ENCODE results near the gene FTL.

FTL gene

DNA sequence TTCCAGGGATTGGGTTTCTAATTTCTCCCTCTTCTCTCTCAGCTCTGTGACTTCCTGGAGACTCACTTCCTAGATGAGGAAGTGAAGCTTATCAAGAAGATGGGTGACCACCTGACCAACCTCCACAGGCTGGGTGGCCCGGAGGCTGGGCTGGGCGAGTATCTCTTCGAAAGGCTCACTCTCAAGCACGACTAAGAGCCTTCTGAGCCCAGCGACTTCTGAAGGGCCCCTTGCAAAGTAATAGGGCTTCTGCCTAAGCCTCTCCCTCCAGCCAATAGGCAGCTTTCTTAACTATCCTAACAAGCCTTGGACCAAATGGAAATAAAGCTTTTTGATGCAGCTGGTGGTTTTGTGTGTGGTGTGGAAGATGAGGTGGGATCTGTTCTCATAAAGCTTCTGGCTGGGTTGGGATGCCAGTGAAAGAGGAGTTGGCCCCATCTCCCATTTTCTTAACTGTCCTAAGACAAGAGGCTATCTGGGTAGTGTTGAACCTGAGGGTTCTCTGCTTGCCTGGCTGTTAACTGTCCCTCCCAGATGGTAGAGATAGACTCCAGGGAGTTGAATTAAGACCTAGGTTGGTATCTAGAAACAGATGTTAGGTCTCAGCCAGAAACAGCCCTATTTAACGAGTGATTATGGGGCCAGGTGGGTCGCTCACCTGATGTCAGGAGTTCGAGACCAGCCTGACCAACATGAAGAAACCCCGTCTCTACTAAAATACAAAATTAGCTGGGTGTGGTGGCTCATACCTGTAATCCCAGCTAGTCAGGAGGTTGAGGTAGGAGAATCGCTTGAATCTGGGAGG, 1.6 kb downstream of the FTL start:
- no peak for DNase-seq

DNA sequence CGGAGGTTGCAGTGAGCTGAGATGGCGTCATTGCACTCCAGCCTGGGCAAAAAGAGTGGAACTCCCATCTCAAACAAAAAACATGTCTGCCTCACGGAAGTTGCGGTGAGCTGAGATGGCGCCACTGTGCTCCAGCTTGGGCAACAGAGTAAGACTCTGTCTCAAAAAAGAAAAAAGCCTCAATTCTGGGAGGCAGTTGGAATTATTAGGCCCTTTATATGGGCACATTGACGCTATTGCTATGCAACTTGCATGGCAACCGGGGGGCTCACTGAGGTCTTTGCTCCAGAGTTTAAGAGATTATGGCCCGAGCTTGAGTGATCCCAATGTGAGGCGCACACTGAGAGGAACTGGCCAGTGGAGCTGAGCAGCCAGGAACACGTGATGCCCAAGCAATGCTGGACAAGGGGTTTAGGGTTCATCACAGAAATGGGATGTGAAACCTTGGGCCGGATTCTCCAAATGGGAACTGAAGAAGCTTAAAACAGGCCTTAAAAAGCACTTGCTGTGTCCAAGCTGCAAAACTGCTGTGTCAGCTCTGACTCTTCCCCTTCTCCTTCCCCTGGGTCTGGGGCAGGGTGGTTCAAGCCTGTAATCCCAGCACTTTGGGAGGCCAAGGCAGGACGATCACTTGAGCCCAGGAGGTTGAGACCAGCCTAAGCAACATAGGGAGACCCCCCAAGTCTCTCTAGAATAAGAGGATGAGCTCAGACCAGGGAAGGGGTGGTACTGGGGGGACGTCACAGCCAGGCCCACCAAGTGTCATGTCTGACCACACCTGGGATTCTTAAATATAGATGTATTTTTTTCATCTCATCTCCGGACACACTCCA, 2.5 kb downstream of the FTL start:
- peak; percentile 57 for DNase-seq

DNA sequence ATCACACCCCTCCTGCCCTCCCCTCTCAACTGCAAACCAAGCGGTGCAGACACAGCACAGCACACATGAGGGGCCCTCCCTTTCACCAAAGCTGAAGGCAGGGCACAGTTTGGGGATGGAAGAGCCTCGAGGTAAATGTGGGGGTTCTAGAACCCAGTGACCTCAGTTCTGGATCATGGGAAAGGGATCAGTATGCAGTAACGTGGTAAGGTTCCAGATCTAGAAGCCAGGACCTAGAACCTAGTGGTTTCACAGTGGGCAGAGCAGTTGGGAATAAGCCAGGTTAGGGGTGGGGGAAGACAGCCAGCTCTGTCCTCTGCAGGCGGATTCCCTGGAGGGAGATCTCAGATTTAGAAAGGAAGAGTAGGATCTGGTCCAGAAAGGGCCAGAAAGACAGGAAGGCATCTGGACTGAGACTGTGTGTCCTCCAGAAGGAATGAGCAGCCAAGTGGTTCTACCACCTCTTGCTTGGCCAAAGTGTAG, 3.1 kb downstream of the FTL start:
- no peak for DNase-seq

DNA sequence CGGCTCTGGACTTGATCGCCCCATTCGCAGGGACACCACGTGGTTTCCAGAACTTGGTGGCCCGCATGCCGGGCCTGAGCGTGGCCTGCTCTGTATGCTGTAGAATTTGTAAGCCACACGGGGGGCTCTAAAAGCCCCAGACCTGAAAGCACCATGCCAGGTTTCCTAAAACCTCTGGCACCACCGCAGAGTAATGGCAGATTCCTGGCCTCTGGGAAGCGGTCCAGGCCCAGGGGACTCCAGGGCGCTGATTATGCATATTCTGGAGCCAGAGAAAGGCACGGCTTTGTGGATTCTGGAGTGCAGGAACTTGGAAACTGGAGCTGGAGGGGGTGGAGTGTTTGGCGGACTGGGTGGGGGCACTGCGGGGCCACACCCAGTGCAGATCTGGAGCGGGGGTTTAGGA, 3.7 kb downstream of the FTL start:
- DNase-seq, result no peak

DNA sequence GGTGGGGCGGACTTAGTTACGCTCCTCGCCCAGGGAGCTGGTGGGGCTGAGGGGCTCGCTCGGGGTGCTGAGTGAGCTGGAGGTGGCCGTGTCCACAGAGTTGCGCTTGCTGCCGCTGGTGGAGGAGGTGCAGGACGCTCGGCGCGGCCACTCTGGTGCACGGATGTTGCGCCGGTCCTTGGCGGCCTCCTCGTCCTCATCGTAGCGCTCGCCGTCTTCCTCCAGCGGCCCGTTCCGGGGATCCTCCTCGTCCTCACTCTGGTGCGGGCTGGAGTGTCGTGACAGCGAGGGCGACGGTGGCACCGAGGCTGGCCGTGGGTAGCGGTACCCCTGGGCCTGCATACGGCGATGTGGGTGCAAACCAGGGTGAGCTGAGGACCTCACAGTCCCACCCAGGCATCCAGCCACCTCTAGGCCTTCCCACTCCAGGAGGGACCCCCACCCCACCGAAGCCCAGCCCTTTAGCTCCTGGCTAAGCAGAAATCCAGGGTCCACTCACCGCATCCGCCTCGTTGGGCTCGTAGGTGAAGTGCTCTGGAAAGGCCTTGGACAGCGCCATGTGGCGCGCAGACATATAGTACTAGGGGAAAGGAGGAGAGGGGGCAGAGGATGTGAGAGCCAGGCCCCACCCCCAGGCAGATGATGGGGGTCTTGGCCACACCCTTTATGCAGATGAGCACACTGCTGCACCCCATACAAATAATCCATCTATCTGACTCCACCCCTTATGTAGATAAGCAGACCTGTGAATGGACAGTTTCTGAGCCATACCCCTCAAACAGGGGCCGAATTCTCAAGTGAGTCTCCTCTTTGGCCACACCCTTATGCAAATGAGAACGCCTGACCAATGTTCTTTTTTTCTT, 4.4 kb downstream of the FTL start:
- no peak for DNase-seq

DNA sequence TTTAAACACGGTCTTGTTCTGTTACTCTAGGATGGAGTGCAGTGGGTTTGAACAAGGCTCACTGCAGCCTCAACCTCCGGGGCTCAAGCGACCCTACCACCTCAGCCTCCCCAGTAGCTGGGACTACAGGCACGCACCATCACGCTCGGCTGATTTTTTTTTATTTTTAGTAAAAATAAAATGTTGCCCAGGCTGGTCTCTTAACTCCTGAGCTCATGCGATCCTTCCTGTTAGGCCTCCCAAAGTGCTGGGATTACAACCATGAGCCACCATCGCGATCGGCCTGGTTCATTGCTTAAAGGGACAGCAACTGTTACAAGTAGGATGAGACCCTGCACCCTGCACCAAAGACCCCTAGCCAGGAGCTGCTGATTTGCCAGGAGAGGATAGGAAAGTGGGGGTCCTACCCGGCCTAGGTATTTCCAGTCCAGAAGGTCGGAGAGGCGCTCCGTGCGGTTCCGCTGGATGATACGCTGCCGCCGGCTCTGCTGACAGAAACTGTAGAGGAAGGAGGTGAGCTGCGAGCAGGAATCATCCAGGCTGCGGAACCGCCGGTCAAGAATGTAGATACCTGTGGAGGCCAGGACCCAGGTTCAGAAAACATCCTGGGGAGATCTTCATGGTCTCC, 5.1 kb downstream of the FTL start:
- no peak for DNase-seq

DNA sequence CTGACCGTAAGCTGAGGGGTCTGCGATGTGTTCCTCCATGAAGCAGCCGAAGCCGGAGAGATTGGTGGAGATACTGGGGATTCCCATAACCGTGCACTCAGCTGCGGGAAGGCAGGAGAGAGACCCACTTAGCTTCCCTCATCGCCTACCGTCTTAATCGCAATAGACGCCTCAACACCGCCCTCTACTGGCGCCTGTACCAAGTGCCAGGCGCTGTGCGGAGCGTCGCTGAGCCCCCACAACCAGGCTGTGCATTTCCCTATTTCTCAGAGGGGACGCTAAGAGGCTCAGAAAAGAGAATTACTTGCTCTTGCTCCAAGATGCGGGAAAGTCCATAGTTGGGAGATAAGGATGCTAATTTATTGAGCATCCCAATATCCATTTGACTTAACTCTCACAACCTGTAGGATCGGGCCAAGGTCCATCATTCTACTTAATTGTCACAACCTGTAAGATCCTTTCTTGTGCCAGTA, 5.8 kb downstream of the FTL start:
- DNase-seq, result peak; percentile 77

DNA sequence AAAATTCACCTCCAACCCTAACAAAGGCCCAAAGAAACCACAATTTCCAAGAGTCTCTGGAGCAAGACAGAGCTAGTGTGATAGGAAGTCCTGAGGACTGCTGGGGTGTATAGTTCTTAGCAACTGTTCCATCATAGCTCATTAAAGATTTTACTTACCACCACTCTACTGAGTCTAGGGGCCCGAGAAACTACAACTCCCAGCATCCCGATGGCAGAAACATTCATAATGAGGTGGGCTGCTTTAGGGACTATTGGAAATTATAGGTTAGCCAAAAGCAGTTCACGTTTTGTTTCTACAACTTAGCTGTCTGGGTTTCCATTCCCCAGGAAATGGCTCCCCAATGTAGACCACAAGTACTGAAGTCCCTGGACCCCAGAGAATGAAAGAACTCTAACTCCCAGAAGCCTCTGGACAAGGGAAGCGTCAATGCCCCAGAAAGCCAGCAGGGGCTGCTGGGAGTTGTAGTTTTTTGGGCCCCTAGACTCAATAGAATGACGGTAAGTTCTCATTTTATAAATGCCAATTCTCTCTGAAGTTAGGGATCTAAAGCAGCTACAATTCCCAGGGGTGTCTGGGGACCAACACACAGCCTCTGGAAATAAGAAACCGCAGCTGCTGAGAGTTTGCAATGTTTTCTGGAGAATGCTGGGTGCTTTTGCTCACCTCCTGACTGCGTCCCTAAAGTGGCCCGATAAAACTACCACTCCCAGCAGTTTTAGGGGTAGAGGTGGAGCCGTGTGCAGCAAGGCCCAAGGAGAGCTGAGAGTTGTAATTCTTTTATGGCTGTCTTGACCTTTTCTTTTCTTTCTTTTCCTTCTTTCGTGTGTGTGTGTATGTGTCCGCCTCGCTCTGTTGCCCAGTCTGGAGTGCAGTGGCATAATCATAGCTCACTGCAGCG, 11.1 kb downstream of the FTL start:
- DNase-seq, result no peak

DNA sequence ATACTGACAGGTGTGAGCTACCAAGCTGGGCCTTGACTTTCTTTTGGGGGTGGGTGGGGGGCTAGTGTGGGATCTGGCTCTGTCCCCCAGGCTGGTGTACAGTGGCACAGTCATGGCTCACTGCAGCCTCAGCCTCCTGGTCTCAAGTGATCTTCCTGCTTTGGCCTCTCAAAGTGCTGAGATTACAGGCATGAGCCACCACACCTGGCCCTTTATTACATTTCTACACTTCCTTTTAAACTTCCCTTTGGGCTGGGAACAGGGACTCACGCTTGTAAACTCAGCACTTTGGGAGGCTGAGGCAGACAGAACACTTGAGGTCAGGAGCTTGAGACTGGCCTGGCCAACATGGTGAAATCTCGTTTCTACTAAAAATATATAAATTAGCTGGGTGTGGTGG, 12.0 kb downstream of the FTL start:
- DNase-seq, result no peak

DNA sequence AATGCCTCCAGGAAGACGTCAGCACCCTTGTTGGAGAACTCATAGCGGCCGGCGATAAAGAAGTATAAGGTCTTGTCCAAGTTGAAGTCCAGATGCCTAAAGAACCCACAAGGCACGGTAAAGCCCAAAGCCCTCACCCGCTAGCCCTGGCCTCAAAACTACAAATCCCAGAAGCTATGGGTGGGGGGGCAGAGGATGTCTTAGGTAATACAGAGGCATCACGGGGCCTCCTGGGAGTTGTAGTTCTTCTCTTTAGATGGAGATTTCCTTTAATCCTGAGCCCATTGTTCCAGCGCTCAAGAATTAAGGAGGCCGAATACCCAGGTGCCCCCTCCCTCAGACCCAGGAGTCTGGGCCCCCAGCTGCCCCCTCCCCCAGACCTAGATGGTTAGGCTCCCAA, 17.2 kb downstream of the FTL start:
- DNase-seq, result no peak

DNA sequence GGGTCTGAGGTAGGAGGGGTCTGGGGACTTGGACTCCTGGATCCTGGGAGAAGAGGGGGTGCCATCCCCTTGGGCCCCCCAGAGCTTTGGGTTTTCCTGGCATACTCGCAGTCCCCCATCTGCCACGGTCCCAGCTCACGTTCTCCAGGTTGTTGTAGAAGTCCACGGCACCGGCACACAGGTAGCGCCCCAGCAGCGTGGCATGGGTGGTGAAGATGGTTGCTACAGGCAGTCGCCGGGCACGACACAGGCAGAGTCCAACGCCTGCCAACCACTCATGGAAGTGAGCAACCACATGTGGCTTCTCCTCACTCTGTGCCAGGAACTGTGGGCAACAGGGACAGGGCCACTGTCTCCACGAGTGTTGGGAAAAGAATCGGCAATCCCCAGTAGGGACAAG, 20.6 kb downstream of the FTL start:
- DNase-seq, result no peak

DNA sequence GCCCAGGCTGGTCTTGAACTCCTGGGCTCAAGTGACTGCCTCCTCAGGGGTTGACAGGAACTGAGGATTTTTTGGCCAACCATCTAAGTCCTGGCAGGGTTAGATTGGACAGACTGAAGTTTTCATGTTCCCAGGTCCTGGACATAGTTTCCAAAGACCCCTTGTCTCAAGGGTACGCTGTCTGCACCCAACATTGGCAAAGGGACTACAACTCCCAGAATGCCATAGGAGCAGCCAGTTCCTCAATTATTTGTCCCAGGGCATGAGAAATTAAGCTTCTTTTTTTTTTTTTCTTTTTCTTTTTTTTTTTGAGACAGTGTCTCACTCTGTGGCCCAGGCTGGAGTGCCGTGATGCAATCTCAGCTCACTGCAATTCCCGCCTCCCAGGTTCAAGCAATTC, 21.1 kb downstream of the FTL start:
- no peak for DNase-seq

DNA sequence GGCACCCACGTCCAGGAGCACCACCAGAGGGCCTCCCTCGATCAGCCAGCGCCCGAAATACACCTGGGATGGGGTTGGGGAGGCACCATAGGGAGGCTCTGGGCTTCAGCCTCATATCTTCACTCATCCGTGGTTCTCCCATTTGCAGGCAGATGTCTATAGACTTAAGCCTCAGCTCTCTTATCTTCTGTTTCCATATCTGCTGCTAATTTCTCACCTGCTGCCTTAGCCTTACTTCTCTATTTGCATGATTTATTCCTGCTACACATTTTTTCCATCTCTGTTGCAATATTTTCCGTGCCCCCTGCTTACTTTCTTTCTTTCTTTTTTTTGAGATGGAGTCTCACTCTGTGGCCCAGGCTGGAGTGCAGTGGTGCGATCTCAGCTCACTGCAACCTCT, 22.2 kb downstream of the FTL start:
- DNase-seq, result no peak

DNA sequence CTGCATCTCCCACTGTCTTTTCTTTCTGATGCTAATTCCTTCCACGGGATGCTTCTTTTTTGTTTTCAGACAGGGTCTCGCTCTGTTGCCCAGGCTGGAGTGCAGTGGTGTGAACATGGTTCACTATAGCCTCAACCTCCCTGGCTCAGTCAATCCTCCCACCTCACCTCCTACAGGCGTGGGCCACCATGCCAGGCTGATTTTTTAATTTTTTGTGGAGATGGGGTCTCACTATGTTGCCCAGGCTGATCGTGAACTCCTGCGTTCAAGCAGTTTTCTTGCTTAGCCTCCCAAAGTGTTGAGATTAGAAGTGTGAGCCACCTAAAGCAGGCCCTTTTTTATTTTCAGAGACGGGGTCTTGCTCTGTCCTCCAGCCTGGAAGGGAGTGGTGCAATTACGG, 23.2 kb downstream of the FTL start:
- DNase-seq, result no peak

DNA sequence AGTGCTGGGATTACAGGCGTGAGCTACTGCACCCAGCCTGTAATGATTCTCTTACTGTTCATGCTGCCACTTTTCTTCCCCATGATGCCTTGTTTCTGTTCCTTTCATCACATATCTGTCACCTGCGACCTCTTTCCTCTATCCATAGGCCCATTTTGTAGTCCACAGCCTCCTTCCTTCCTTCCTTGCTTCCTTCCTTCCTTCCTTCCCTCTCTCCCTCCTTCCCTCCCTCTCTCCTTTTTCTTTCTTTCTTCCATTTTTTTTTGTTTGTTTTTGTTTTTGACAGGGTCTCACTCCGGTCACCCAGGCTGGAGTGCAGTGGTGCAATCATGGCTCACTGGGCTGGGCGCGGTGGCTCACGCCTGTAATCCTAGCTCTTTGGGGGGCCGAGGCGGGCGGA, 23.8 kb downstream of the FTL start:
- DNase-seq, result no peak

DNA sequence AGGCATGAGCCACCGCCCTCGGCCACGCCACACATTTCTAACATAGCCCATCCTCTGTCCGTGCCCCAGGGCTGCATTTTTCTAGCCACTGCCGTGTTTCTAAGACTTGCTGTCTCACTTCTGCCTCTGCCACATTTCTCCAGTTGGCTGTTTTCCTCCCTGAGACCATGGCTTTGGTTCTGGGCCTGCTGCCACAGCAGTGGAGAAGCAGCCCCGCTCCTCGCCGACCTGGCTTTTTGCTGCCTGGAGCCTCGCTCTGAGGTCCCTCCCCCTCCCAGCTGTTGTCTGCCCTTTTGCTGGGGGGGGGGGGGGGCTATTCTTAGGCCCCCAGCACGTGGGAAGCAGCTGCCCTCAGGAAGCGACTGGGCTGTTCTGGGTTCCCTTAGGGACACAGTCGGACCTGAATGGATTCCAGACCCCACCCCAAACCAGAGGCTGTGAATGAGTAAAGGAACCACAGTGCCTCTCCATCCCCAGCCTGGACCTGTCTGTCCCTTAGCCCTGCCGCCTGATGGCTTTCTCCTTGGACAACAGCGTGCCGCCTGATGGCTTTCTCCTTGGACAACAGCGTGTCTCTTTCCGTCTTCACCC, 24.7 kb downstream of the FTL start:
- peak; percentile 31 for DNase-seq

DNA sequence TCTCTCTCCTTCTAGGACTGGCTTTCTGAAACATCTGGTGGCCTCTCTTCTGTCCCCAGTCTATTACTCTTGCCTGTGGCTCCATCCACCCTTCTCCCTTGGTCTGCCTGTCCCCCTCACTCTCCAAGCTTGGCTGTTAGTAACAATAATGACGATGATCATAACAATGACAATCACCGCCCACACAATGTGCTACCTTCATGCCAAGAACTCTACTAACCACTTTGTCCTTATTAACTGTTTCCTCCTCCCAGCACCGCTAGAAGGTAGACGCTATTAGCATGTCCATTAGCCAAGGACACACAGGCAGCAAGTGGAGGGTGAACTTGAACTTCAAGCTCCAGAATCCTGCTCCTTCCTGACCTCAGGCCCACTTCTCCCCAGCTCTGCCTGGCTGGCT, 25.3 kb downstream of the FTL start:
- DNase-seq, result no peak

DNA sequence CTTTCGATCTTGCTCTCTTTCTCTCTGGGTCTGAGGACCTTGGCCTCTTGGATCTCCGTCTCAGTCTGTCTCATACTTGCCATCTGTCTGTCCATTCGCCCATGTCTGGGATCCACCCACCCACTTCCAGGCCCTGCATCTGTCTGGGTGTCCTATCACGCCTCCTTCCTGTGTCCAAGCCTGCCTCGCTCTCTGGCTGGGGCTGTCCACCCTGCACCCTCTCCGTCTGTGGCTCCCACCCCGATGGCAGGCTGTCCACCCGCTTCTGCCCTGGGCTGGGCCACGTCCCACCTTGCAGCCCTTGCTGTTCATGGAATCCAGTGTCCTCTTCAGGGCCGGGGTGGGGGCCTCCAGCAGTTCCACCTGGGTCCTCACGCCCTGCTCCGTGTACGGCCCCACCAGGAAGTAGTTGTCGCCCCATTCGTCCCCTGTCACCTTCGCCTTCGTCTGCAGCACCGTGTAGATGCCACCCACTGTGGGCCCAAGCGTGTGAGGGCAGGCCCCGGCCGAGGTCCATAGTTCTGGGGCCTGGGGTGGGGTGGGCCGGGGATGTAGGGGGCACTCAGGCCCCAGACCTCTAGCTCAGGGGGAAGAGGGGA, 26.0 kb downstream of the FTL start:
- no peak for DNase-seq

DNA sequence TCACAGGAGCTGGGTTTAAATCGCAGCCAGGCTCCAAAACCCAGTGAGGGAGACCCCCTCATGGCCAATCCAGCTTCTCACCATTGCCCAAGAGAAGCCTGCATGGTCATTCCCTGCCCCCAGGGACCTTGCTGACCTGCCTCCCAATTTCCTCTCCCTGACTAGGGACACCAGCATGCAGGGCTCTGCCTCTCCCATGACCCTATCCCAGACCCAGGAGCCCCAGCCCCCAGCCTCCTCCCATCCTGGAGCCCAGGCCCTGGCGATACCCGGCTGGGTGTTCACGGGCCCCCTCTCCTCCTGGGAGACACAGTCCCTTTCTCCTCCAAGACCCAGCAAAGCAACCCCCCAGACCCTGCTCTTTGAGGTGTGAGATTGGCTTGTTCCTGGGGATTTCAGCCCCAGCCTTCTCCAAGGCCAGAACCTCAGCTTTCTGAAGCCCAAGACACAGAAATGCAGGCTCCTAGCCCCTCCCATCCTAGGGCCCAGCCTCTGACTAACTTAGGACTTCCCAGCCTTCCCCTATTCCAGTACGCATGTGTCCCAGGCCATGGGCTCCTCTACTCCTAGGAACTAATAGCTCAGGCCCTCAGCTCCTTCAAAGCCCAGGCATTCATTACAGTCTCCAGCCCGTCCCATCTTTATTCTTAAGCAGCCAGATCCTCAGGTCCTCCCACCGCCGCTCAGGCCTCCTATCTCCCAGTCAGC, 26.9 kb downstream of the FTL start:
- no peak for DNase-seq

DNA sequence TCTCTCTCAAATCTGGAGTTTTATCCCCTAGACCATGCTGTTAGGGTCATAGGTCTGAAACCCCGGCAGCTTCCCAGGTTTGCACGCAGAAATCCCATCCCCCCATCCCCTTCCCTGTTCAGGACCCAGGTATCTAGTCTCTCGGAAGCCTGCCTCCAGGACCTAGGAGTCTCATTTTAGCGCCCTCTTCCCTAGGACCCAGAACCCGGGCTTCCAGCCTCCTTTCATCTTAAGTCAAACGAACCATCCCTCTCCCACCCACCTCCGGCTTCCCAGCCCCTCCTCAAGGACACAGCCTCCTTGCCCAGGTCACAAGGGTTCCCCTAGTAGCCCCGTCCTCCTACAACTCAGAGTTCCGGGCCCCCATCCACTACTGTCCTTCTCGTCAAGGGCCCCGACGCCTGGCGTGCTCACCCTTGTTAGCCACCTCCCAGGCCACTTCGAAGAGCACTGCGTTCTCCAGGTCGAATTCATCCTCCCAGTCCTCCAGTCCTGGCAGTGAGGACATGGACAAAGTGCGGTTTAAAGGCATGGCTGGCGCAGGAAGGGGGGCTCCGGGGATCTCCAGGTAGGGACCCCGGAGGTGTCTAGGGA, 27.6 kb downstream of the FTL start:
- peak; percentile 62 for DNase-seq
